ENCODE results near the gene CACNA1B.

DNA sequence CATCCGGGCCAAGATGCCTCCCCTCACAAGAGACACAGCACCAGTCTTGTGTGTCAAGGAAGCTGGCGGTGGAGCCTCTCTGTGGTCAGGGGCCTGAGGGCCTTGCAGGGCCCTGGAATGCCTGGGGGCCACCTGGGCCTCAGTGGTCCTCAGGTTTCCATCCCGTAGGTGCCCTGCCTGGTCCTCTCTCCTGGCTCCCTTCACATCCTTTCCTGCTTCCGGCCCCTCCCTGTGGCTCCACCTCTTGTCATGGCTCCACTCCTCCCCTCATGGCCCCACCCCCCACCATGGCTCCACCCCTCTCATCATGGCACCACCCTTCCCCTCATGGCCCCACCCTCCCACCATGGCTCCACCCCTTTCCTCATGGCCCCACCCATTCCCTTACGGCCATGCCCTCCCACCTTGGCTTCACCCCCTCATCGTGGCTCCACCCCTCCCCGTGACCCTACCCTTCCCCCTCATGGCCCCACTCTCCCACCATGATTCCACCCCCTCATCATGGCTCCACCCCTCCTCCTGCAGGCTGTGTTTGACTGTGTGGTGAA lies 175.8 kb downstream of the CACNA1B start:
- TF ChIP-seq, protein P1, sequence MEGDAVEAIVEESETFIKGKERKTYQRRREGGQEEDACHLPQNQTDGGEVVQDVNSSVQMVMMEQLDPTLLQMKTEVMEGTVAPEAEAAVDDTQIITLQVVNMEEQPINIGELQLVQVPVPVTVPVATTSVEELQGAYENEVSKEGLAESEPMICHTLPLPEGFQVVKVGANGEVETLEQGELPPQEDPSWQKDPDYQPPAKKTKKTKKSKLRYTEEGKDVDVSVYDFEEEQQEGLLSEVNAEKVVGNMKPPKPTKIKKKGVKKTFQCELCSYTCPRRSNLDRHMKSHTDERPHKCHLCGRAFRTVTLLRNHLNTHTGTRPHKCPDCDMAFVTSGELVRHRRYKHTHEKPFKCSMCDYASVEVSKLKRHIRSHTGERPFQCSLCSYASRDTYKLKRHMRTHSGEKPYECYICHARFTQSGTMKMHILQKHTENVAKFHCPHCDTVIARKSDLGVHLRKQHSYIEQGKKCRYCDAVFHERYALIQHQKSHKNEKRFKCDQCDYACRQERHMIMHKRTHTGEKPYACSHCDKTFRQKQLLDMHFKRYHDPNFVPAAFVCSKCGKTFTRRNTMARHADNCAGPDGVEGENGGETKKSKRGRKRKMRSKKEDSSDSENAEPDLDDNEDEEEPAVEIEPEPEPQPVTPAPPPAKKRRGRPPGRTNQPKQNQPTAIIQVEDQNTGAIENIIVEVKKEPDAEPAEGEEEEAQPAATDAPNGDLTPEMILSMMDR (conservative IDR thresholded peaks at IDR 0.05; ENCODE audit: low read depth, low read length) = no peak
- TF ChIP-seq EZH2 (IDR thresholded peaks at IDR 0.05; ENCODE audit: borderline replicate concordance, low read depth, low read length, poor library complexity, severe bottlenecking) = no peak
